GM21786 (cell line): ENCODE measurements around the gene EGFL8.
A peak's percentile ranks its signal among the peaks of the same experiment; 100 is the strongest.
"Not testable (repeated sequence)": the region's sequence is repeated elsewhere in the genome, so short reads cannot be mapped to it uniquely, and the experiment has no call there.

Experiments used
- ATAC-seq: cut with Tn5 transposase; IDR thresholded peaks from one replicate; pipeline ENCODE4 v1.9.1; 2021; ENCODE audit not compliant: unreplicated experiment

EGFL8 gene

DNA sequence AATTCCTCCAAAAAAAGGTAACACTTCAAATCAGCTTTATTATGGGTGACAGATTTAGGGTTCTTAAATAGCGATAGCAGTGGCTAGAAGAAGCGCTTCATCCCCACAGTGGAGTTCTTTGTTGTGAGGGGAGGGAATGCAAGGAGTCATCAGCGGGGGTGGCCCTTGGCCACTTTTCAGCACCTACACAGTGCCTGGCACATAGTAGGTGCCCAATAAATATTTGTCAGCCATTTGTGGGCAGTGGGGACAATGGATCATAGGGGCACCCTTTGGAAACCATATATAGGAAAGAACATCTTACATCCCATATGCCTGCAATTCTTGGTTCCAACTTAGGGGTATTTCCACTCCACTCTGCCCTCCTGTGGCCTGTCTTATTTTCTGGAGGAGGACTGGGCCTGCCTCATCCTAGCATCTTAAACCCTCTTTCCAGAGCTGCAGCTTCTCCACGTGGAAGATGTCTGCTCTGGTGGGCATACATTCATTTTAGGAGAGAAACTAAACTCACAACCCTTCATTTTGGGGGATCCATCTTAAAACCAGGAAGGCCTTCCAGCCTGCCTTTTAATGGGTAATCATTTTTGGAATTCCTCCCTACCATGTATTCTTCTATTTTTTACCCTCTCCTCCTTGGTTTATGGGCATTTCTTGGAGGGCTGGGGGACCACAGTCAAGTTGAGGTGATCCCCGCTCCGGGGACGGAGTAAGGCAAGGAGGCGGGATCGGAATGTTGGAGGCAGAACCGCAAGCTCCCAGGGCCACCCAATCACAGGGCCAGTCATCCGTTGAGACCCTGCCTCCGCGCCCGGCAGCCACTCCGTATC is 30.6 kb downstream of the EGFL8 start:
- no peak for ATAC-seq

DNA sequence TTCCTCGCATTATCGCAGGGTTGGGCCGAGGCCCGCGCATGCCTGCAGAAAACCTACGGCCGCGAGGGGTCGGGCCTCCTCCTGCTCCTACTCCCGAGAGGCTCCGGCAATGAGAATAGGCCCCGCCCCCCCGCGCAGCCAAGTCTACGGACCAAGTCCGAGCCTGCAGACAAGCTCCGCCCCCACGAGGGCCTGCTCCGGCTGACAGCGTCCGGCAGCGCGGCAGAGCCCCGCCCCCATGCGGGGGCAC is 31.2 kb downstream of the EGFL8 start:
- peak; percentile 71 for ATAC-seq

DNA sequence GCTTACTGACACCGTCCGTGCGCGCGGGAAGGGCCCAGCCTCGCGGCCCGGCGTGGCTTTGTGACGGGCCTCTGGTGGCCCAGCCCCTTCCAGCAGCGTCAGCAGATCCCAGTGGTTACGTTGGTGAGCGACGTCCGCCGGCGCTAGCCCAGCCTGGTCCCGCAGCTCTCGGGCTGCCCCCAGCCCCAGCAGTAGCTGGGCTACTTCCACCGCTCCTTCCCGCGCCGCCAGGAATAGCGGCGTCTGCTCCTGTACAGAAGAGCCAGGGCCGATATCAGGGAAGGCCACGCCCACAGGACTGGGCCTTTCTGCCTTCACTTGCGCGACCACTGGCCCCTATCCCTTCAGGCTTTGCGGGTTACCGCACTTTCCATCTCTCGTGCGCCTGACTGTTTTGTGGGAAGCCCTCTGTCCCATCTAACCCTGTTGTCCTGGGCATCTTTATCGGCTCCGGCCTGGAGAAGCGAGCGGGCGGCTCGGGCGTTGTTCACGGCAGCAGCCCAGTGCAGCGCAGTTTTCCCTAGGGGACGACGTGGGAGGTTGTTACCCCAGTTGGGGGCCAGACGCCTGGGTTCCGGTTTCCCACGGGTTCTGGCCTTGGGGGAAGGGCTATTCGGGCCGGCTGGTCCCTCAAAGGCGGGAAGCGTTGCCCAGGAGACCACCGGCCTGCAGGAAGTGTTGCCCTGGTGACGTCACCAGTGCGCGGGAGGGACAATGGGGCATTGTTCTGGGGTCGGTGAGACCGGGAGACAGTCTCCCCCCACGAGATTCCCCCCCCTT is 31.7 kb downstream of the EGFL8 start:
- ATAC-seq: no peak

DNA sequence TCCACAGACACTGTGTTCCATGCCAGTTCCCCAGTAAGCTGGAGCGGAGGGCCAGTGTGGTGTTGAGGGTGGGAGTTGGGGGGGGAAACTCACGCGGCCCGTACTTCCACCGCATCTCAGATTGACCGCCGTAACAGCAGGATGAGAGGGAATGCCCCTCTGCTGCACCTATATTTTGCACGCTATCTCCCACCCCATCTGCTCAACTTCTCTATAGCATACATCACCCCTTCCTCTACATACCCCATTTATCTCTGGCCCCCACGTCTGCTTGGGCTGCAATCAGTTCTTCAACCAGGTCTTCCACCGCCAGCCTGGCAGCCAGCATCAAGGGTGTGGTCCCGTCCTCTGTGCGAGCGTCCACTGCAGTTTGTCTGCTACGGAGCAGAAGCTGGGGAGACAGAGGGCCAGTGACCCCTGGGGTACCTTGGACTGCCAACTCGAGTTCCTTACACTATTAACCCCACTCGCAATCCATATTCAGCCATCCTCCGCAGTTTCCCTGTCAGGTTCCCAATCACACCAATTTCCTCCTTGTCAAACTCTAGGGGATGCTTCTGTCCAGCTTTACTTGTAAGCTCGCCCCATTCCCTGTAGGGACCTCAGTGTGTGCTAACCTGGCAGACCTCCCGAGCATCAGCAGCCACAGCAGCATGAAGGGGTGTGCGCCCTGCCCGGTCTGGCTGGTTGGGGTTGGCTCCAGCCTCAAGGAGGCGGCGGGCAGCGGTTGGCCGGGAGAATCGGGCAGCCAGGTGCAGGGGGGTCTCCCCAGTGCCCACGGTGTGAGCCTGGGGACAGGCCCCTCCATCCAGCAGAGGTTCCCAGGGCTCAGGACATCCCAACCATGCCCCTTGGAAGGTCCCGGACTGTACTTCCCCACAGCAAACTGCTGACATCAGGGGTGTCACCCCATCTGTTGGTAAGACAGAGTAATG is 32.6 kb downstream of the EGFL8 start:
- ATAC-seq: no peak

DNA sequence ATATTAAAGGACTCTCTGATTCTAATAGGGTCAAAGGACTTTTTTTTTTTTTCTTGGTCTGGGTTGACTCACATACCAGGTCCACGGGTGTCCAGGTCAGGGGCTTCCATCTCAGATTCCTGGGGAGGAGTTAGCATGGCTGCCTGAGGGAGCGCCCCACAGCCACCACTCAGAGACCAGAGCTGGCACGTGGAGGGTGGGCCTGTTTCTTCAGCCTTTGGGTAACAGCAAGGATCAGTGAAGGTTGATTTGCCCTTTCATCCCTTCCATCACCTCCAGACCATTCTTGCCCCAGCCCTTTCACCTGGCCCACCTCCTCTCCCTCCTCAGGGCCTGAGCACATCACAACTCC is 33.9 kb downstream of the EGFL8 start:
- no peak for ATAC-seq

DNA sequence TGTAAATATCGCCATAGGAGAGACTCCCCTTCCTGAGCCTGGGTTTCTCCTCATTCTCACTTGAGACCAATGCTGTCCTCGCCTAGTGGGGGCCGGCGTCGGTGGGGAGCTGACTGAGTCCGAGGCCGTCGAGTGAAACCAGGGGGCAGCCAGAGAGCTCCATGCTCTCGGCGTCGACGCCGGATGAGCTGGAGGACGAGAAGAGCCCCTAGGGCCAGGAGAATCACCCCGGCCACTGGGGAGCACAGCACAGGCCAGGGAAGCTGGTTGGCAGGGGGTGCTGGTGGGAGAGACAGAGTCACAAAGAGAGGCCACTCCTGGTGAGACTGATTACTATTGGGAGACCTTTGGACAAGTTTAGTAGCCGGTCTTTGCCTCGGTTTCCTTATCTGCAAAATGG is 34.5 kb downstream of the EGFL8 start:
- ATAC-seq: no peak

DNA sequence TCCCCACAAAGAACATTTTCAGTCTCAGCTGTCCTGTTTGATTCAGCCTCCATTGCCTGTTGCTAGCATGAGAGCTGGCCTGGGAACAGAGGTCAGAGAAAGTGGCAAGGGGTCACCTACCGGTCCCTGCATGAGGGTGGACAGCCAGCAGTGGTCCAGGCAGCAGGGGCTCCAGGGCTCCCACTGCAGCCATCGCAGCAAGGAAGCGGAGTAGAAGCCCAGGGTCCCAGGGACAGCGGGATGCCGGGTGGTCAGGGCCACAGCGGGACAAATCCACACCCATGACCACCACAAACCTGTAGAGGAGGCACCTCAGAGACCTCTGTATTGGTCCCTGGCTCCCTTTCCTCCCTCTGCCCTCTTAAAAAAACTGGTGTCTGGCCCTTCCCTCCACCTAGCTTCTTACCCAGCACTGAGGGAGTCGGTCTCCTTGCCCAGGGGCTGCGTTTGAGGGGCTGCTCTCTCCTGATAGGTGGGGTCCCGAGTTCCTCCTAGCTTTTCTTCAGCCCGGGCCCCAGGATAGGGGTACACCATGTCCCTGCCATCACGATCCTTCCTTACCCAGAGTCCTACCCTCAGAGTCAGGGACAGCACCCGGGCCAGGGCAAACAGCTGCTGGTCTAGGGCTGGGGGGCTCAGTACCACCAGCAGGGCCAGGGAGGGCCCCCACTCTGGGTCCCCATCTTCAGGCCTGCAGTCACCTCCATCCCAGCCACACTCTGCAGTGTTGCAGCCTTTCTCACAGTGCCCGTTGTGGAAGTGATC is 36.5 kb downstream of the EGFL8 start:
- ATAC-seq: no peak

DNA sequence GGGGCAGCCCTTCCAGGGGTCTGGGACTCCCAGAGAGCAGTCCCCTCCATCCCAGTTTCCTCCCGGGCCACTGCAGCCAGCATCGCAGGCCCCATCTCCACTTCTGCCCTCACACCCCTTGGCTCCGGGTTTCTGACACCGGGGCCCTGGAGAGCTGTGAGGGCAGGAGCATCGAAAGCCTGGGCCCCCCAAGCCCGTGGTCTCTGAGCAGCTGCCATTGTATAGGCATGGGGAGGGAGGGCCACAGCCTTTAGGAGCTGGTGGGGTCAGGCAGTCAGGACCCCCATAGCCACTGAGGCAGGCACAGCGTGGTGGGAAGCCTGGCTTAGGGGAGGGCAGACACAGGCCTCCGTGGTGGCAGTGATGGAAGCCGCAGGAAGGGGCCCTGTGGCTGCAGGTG is 37.8 kb downstream of the EGFL8 start:
- ATAC-seq: no peak

DNA sequence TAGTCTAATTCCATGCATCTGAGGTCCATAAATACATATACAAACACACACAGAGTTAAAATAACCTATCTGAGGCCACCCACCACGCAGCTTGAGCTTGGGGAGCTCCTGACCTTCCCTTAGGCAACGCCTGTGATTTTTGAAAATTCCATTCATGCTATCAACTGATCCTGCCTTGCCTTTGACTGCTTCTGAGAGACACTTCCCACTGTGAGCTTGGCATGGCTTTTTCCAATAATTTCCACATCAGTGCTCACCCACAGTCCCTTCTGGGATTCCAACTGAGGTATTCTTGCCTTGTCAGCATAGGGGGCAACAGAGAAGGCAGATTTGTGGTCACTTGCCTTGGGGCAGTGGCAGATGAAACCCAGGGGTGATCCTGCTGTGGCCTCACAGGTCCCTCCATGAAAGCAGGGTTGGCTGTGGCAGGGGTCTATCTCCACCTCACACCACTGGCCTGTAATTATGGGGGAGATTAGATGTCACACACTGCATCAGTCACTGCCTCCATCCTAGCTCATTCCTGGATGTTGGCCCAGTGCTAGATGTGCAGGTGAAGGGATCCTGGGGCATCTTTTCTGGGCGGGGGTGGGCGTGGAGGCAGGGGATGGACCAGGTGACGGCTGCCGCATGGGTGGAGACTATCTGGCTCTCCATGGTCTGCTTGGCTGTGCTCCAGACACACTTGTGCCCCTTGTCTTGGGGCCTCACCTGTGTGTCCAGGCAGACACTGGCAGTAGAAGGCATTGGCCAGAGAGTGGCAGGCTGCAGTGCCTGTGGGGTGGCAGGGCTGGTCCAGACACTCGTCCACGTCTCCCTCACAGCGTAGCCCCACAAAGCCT is 39.3 kb downstream of the EGFL8 start:
- no peak for ATAC-seq

DNA sequence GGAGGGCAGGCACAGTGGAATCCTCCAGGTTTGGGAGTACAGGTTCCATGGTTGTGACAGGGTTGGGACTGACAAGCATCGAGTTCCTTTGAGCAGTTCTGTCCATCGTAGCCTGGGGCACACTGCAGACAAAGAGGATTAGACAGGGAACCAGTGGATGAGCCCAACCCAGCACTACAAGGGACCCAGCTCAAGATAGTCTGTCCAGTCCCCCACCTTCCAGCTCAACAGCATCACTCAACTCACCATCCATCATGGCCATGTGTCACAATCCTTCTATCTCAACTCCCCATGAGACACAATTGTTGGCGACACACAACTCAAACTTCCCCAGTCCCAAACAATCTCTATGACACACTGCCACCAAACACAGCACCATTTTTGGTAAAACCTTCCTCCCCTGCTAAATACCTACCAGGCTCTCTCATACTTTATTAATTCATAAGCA is 39.9 kb downstream of the EGFL8 start:
- no peak for ATAC-seq

DNA sequence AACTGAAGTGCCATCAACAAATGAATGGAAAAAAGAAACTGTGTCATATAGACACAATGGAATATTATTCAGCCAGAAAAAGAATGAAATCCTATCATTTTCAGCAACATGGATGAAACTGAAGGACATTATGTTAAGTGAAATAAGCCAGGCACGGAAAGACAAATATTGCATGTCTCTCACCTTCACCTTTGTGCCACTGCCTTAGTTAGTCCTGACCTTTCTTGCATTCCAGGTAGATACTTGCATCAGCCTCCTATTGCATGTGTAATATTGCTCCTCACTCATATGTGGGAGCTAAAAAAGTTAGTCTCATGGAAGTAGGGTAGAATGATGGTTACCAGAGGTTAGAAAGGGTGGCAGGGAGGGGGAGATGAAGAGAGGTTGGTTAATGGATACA is 44.6 kb downstream of the EGFL8 start:
- no peak for ATAC-seq

DNA sequence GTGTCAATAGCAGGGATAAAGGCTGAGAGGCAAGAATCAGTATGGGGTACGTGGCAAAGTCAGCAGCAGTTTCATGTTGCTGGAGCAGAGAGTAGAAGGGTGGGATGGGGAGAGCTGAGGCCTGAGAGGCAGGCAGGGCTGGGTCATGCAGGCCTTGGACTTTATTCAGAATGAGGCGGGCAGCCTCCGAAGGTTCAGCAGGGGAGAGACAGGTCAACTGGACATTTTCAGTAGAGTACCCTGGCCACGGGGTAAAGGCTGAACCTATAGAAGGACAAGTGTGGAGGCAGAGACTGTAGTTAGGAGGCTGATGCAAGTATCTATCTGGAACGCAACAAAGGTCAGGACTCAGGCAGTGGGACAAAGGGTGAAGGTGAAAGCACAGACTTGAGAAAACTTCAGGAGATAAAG is 45.8 kb downstream of the EGFL8 start:
- ATAC-seq: no peak

DNA sequence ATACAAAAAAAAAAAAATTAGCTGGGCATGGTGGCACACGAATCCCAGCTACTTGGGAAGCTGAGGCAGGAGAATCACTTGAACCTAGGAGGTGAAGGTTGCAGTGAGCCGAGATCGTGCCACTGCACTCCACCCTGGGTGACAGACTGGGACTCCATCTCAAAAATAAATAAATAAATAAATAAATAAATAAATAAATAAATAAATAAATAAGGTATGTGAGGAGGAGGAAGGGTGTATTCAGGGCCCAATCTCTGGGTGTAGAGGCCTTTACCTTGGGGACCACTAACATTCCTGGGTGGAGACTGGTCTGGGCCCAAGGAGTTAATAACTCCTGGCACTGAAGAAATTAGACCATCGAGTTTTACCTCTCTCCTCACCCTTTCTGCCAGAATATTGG is 47.0 kb downstream of the EGFL8 start:
- ATAC-seq: not testable (repeated sequence)

DNA sequence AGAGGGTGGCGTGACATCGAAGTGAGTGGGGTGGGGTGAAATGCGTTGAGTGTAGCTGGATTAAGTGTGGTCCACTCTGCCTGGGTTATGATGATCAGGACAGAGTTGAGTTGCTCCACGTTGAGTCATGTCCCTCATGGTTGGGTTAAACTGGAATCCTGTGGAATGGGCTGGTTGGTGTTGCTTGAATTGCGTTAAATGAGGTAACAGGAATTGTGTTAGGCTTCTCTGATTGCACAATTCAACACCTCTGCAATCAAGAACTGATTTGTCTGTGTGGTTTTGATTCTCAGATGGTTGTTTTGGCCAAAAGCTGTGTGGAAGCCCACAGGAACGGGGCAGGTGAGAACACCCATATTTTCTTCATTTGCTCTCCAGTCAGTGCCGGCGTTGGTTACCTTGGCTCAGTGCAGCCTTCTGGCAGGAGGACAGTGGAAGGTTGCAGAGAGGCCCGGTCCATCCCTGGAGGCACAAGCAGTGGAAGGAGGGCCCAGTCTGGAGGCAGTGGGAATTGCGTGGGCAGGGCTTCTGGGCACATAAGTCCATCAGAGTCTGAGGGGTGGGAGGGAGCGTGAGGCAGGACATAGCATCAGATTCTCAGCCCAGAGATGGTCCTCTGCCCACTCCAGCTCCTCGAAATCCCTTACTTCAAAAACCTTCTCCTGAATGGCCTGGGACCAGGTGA is 47.8 kb downstream of the EGFL8 start:
- ATAC-seq: no peak

DNA sequence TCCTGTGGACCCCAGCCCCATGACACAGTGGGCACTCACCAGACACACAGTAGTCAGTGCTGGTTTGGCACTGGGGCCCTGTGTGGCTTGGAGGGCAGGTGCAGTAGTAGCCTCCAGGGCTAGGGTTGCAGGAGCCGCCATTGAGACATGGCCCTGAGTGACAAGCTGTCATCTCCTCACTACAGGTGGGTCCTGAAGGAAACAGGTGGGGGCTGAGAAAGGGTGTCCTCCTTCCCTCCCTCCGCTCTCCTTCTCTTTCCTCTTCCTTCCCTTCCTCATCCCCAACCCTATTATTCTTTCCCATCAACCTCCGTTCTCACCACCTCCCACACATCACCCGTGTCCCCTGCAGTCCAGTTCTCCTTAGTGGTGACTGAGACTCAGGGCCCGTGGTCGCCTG is 49.3 kb downstream of the EGFL8 start:
- ATAC-seq: no peak

DNA sequence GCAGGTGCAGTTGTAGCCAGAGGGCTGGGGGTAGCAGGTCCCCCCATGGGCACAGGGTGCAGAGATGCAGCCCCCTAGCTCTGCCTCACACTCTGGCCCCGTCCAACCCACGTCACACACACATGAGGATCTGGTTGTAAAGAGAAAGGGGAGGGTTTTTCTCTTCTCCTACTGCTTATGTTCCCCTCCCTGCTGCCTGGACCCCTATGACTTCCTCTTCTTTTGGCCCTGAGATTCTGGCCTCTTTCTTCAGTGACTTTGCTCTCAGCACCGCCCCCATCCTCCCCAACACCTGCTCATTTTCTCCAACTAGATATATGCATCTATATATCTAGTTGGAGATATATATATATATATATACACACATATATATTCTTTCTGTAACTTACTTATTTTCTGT is 49.7 kb downstream of the EGFL8 start:
- ATAC-seq: no peak

DNA sequence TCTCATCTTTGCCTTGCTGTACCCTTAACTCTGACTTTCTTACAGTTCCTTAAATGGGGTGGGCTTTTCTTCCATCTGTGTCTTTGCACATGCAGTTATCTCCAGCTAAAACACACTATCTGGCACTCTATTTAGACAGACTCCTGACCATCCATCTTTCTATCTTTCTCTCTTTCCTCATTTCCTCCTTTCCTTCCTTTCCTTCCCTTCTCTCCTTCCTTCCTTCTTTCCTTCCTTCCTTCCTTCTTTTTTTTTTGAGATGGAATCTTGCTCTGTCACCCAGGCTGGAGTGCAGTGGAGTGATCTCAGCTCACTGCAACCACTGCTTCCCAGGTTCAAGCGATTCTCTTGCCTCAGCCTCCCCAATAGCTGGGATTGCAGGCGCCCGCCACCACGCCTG is 51.2 kb downstream of the EGFL8 start:
- no peak for ATAC-seq

DNA sequence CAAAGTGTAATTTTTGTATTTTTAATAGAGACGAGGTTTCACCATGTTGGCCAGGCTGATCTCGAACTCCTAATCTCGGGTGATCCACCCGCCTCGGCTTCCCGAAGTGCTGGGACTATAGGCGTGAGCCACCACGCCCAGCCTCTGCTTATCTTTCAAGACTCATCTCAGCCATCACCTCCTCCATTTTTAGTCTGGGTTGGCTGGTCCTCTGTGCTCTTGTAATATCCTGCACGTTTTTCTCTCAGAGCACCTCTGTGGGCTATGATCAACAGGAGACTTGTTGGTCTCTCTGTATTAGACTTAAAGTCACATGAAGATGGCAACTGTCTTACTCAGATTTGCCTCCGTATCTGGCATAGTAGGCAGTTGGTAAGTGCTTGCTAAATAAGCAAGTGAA is 51.9 kb downstream of the EGFL8 start:
- no peak for ATAC-seq

DNA sequence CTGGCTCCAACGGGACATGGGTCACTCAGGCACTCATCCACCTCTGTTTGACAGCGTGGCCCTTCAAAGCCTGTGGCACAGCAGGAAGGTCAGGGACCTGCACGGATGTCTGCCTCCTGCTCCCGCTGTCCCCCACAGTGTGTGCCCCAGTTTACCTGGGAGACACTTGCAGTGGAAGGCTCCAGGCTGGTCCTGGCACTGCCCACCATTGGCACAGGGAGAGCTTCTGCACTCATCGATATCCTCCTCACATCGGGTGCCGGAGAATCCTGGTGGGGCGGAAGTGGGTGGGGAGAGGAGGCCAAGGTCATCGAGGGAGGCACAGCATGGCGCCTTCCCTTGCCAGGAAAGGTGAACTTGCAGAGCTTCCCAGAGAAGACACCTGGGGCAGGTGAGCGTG is 52.6 kb downstream of the EGFL8 start:
- ATAC-seq: no peak
